Activated T-helper 2 cell treated with anti-CD3 and anti-CD28 coated beads, Interferon-gamma antibody, Interleukin-2, Interleukin-4, amounts not matched to agents 10 μg/mL and 5 μg/mL and 100 μg/mL, durations not matched to agents 14 hours and 24 hours and 36 hours (primary cell): Measurements from ENCODE around the gene HSDL2. TPM values are rescaled to one million over a fixed set of nuclear protein-coding genes. Genes with fewer than 3 reads are reported as not detected.

Experiments used
- total RNA-seq: library from RNA; stranded (reverse); gene quantifications from 2 replicates; pipeline ENCODE4 v1.2.3, GENCODE V29; 2022

HSDL2 gene
- total RNA-seq, 1 donor from 2014 or later: 21.8 TPM

Other genes starting within 250 kb of the HSDL2 start
- 6.4 and 7.6 TPM in 2 replicates for gene SUSD1, start 204.8 kb upstream of the HSDL2 start, total RNA-seq
- gene PTBP3, start 46.5 kb upstream of the HSDL2 start, total RNA-seq: 108 and 116 TPM in 2 replicates
- gene KIAA1958, start 106.7 kb downstream of the HSDL2 start, total RNA-seq: 10.7 and 11.4 TPM in 2 replicates